Measurements from ENCODE around the gene CDK19.
"Not testable (repeated sequence)": the region's sequence is repeated elsewhere in the genome, so short reads cannot be mapped to it uniquely, and the experiment has no call there.

Gene CDK19

GRCh38 chr6:110757926-110758325 lies 57.3 kb downstream of the CDK19 start:
- Histone ChIP-seq H2BK12ac (ENCODE audit: low read length) (no peak overlapping the region), H3K27me3 (ENCODE audit: control insufficient read depth in 3 of 3, insufficient read depth in 3 of 3, low read depth in 1 of 3, low read length in 3 of 3) (no peaks in the 10 kb centered on the region), H3K23ac (ENCODE audit: low read depth, low read length, poor library complexity) (no peak overlapping the region), H3K9me3 (replicated peaks in 1 of 2; ENCODE audit: control insufficient read depth in 2 of 2, insufficient read depth in 1 of 2, low read depth in 1 of 2, low read length in 2 of 2) (peaks cover 0 to 2% of the 10 kb centered on the region in 2 donors), H3K4ac (ENCODE audit: low read length) (no peak overlapping the region), H3K4me2 (ENCODE audit: insufficient read depth, low read length, poor library complexity, severe bottlenecking) (no peak overlapping the region), H2BK5ac (ENCODE audit: low read length) (no peak overlapping the region), H4K91ac (ENCODE audit: low read depth, low read length, poor library complexity) (no peak overlapping the region), H3K9ac (ENCODE audit: low read depth, low read length, poor library complexity) (no peak overlapping the region), H3K18ac (ENCODE audit: low read length) (no peak overlapping the region), H4K8ac (ENCODE audit: low read depth, low read length) (no peak overlapping the region), H2BK15ac (ENCODE audit: low read length) (no peak overlapping the region), H3K36me3 (replicated peaks in 1 of 2; ENCODE audit: control insufficient read depth in 2 of 2, insufficient read depth in 2 of 2, low read length in 2 of 2) (no peaks in the 10 kb centered on the region), H3K27ac (replicated peaks; ENCODE audit: low read length) (no peak overlapping the region), H3K4me3 (ENCODE audit: low read length in 2 of 2) (no peak overlapping the region), H3K79me1 (ENCODE audit: low read depth, low read length) (no peaks in the 10 kb centered on the region), H3K14ac (ENCODE audit: low read length) (no peak overlapping the region), H2AFZ (ENCODE audit: low read length) (no peak overlapping the region), H2AK5ac (ENCODE audit: low read depth, low read length) (no peak overlapping the region), H2BK120ac (ENCODE audit: low read depth, low read length) (no peak overlapping the region), H3K4me1 (ENCODE audit: control insufficient read depth in 2 of 2, insufficient read depth in 1 of 2, low read depth in 1 of 2, low read length in 2 of 2) (no peaks in the 10 kb centered on the region)
- WGBS, 2 donors (ENCODE audit: extremely low coverage in 2 of 2, insufficient read length in 2 of 2, insufficient replicate concordance in 1 of 2), result no CpG with 5 or more reads among the region's 4 CpGs
- DNase-seq (ENCODE audit: low spot score), result no peak

- no peak overlapping the region for H3K9ac ChIP-seq (ENCODE audit: low read depth, low read length, poor library complexity)
- H3K4me3 ChIP-seq (ENCODE audit: low read length in 2 of 2), result no peak overlapping the region
- no peaks in the 10 kb centered on the region for H3K79me1 ChIP-seq (ENCODE audit: low read depth, low read length)
- H2BK5ac ChIP-seq (ENCODE audit: low read length), result no peak overlapping the region
- no peak overlapping the region for H2AK5ac ChIP-seq (ENCODE audit: low read depth, low read length)
- H3K18ac ChIP-seq (ENCODE audit: low read length), result no peak overlapping the region
- no peak overlapping the region for H2BK12ac ChIP-seq (ENCODE audit: low read length)
- H3K4me1 ChIP-seq (ENCODE audit: control insufficient read depth in 2 of 2, insufficient read depth in 1 of 2, low read depth in 1 of 2, low read length in 2 of 2), result no peaks in the 10 kb centered on the region
- no peak overlapping the region for H3K14ac ChIP-seq (ENCODE audit: low read length)
- H2AFZ ChIP-seq (ENCODE audit: low read length), result no peak overlapping the region
- no peak overlapping the region for H2BK120ac ChIP-seq (ENCODE audit: low read depth, low read length)
- no peak overlapping the region for H2BK15ac ChIP-seq (ENCODE audit: low read length)
- no peak overlapping the region for H3K4me2 ChIP-seq (ENCODE audit: insufficient read depth, low read length, poor library complexity, severe bottlenecking)
- no peaks in the 10 kb centered on the region for H3K36me3 ChIP-seq (replicated peaks in 1 of 2; ENCODE audit: control insufficient read depth in 2 of 2, insufficient read depth in 2 of 2, low read length in 2 of 2)
- H3K27me3 ChIP-seq (ENCODE audit: control insufficient read depth in 3 of 3, insufficient read depth in 3 of 3, low read depth in 1 of 3, low read length in 3 of 3), result no peaks in the 10 kb centered on the region
- no peak for DNase-seq (ENCODE audit: low spot score)
- WGBS, 2 donors (ENCODE audit: extremely low coverage in 2 of 2, insufficient read length in 2 of 2, insufficient replicate concordance in 1 of 2), result no CpG with 5 or more reads among the region's 2 CpGs
- H4K8ac ChIP-seq (ENCODE audit: low read depth, low read length), result no peak overlapping the region
- H3K23ac ChIP-seq (ENCODE audit: low read depth, low read length, poor library complexity), result no peak overlapping the region
- no peak overlapping the region for H4K91ac ChIP-seq (ENCODE audit: low read depth, low read length, poor library complexity)
- H3K27ac ChIP-seq (replicated peaks; ENCODE audit: low read length), result no peak overlapping the region
- no peak overlapping the region for H3K4ac ChIP-seq (ENCODE audit: low read length)
- H3K9me3 ChIP-seq (replicated peaks in 1 of 2; ENCODE audit: control insufficient read depth in 2 of 2, insufficient read depth in 1 of 2, low read depth in 1 of 2, low read length in 2 of 2), result peaks cover 0 to 2% of the 10 kb centered on the region in 2 donors
These were observed 58.5 kb downstream of the CDK19 start for GRCh38 chr6:110756817-110757216.

GRCh38 chr6:110755411-110755834 lies 59.8 kb downstream of the CDK19 start:
- H2AK5ac ChIP-seq (ENCODE audit: low read depth, low read length), result no peak overlapping the region
- no peak overlapping the region for H2BK5ac ChIP-seq (ENCODE audit: low read length)

GRCh38 chr6:110753936-110754668 lies 61.2 kb downstream of the CDK19 start:
- not testable (repeated sequence) for H4K91ac ChIP-seq (ENCODE audit: low read depth, low read length, poor library complexity); H3K4me3 ChIP-seq (ENCODE audit: low read length in 2 of 2); H3K36me3 ChIP-seq (replicated peaks in 1 of 2; ENCODE audit: control insufficient read depth in 2 of 2, insufficient read depth in 2 of 2, low read length in 2 of 2); H3K4me2 ChIP-seq (ENCODE audit: insufficient read depth, low read length, poor library complexity, severe bottlenecking); H3K4me1 ChIP-seq (ENCODE audit: control insufficient read depth in 2 of 2, insufficient read depth in 1 of 2, low read depth in 1 of 2, low read length in 2 of 2); H3K27ac ChIP-seq (replicated peaks; ENCODE audit: low read length); H2BK12ac ChIP-seq (ENCODE audit: low read length); H3K18ac ChIP-seq (ENCODE audit: low read length); H3K27me3 ChIP-seq (ENCODE audit: control insufficient read depth in 3 of 3, insufficient read depth in 3 of 3, low read depth in 1 of 3, low read length in 3 of 3); H3K9ac ChIP-seq (ENCODE audit: low read depth, low read length, poor library complexity); H3K79me1 ChIP-seq (ENCODE audit: low read depth, low read length); H2AFZ ChIP-seq (ENCODE audit: low read length); H4K8ac ChIP-seq (ENCODE audit: low read depth, low read length); H3K23ac ChIP-seq (ENCODE audit: low read depth, low read length, poor library complexity); H3K14ac ChIP-seq (ENCODE audit: low read length); H2BK120ac ChIP-seq (ENCODE audit: low read depth, low read length); H2BK5ac ChIP-seq (ENCODE audit: low read length); H3K9me3 ChIP-seq (replicated peaks in 1 of 2; ENCODE audit: control insufficient read depth in 2 of 2, insufficient read depth in 1 of 2, low read depth in 1 of 2, low read length in 2 of 2); H3K4ac ChIP-seq (ENCODE audit: low read length); DNase-seq (ENCODE audit: low spot score); H2AK5ac ChIP-seq (ENCODE audit: low read depth, low read length); H2BK15ac ChIP-seq (ENCODE audit: low read length)
- no CpG with 5 or more reads among the region's 9 CpGs for WGBS, 2 donors (ENCODE audit: extremely low coverage in 2 of 2, insufficient read length in 2 of 2, insufficient replicate concordance in 1 of 2)

More at GRCh38 chr6:110755411-110755834, 59.8 kb downstream of the CDK19 start:
- H2BK12ac ChIP-seq (ENCODE audit: low read length), result no peak overlapping the region
- no peak overlapping the region for H3K9ac ChIP-seq (ENCODE audit: low read depth, low read length, poor library complexity)
- H4K91ac ChIP-seq (ENCODE audit: low read depth, low read length, poor library complexity), result no peak overlapping the region
- H3K4me2 ChIP-seq (ENCODE audit: insufficient read depth, low read length, poor library complexity, severe bottlenecking), result no peak overlapping the region
- no peak overlapping the region for H3K4me3 ChIP-seq (ENCODE audit: low read length in 2 of 2)
- no peak overlapping the region for H2AFZ ChIP-seq (ENCODE audit: low read length)
- no peaks in the 10 kb centered on the region for H3K9me3 ChIP-seq (replicated peaks in 1 of 2; ENCODE audit: control insufficient read depth in 2 of 2, insufficient read depth in 1 of 2, low read depth in 1 of 2, low read length in 2 of 2)
- H3K18ac ChIP-seq (ENCODE audit: low read length), result no peak overlapping the region
- H2BK15ac ChIP-seq (ENCODE audit: low read length), result no peak overlapping the region
- no peaks in the 10 kb centered on the region for H3K36me3 ChIP-seq (replicated peaks in 1 of 2; ENCODE audit: control insufficient read depth in 2 of 2, insufficient read depth in 2 of 2, low read length in 2 of 2)
- no peaks in the 10 kb centered on the region for H3K79me1 ChIP-seq (ENCODE audit: low read depth, low read length)
- H3K4ac ChIP-seq (ENCODE audit: low read length), result no peak overlapping the region
- H4K8ac ChIP-seq (ENCODE audit: low read depth, low read length), result no peak overlapping the region
- no peaks in the 10 kb centered on the region for H3K4me1 ChIP-seq (ENCODE audit: control insufficient read depth in 2 of 2, insufficient read depth in 1 of 2, low read depth in 1 of 2, low read length in 2 of 2)
- WGBS, 2 donors (ENCODE audit: extremely low coverage in 2 of 2, insufficient read length in 2 of 2, insufficient replicate concordance in 1 of 2), result no CpG with 5 or more reads among the region's 3 CpGs
- H3K27me3 ChIP-seq (ENCODE audit: control insufficient read depth in 3 of 3, insufficient read depth in 3 of 3, low read depth in 1 of 3, low read length in 3 of 3), result no peaks in the 10 kb centered on the region
- H3K27ac ChIP-seq (replicated peaks; ENCODE audit: low read length), result no peak overlapping the region
- no peak for DNase-seq (ENCODE audit: low spot score)
- H2BK120ac ChIP-seq (ENCODE audit: low read depth, low read length), result no peak overlapping the region
- no peak overlapping the region for H3K14ac ChIP-seq (ENCODE audit: low read length)
- no peak overlapping the region for H3K23ac ChIP-seq (ENCODE audit: low read depth, low read length, poor library complexity)

All from neuronal stem cell (in vitro differentiated cells).